ENCODE data around the gene NTF4. TPM values are rescaled to one million over a fixed set of nuclear protein-coding genes. Genes with fewer than 3 reads are reported as not detected.

The NTF4 gene
- polyA plus RNA-seq, 1 of the 3 experiments (the other 2 are of a cell fraction): 0.66 TPM

DNA sequence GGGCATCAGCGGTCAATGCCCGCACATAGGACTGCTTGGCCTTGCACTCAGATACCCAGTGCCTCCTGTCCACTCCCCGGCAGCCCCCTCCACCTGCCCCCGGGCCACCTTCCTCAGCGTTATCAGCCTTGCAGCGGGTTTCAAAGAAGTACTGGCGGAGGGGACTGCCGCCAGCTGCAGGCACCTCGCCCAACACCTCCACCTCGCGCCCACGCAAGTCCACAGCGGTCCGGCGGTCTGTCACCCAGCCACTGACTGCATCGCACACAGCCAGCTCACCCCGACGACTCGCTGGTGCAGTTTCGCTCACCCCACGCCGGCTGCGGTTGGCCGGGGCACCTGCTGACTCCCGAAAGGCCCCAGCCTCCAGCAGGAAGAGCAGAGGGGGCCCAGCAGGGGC lies 3.2 kb downstream of the NTF4 start (continued):
- TF ChIP-seq, protein P1, sequence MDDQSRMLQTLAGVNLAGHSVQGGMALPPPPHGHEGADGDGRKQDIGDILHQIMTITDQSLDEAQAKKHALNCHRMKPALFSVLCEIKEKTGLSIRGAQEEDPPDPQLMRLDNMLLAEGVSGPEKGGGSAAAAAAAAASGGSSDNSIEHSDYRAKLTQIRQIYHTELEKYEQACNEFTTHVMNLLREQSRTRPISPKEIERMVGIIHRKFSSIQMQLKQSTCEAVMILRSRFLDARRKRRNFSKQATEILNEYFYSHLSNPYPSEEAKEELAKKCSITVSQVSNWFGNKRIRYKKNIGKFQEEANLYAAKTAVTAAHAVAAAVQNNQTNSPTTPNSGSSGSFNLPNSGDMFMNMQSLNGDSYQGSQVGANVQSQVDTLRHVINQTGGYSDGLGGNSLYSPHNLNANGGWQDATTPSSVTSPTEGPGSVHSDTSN (IDR thresholded peaks at IDR 0.05): no peak

- Histone ChIP-seq H3K4me2 (no peak overlapping the region), H3K4me3 (ENCODE audit: low read depth in 2 of 2, low read length in 1 of 2) (no peak overlapping the region), H3K36me3 (replicated peaks in 1 of 2; ENCODE audit: control insufficient read depth in 1 of 2, insufficient read depth in 2 of 2, low read length in 1 of 2) (no peaks in the 10 kb centered on the region), H3K27ac (ENCODE audit: low read depth in 2 of 2, low read length in 1 of 2) (no peak overlapping the region), H3K9ac (no peak overlapping the region), H2AFZ (ENCODE audit: low read depth) (no peak overlapping the region), H3F3A (replicated peaks; ENCODE audit: insufficient read depth) (peaks cover 12% of the 10 kb centered on the region), H4K20me1 (ENCODE audit: insufficient read depth) (no peaks in the 10 kb centered on the region), H3K9me2 (no peaks in the 10 kb centered on the region), H3K79me2 (ENCODE audit: insufficient read depth) (peaks cover 66% of the 10 kb centered on the region), H3K4me1 (ENCODE audit: control insufficient read depth in 1 of 2, insufficient read depth in 2 of 2, low read depth in 1 of 2, low read length in 1 of 2) (peaks cover 0 to 23% of the 10 kb centered on the region in 2 experiments; a peak in 2 of 4 replicates), H3K27me3 (ENCODE audit: insufficient read depth) (no peaks in the 10 kb centered on the region), H3K9me3 (no peaks in the 10 kb centered on the region)
- WGBS (ENCODE audit: low lambda C conversion rate): 100% methylated on average over 1 of the region's 2 CpGs
- DNase-seq: no peak
- TF ChIP-seq TCF12 (IDR thresholded peaks at IDR 0.05) (no peak), FOXM1 (IDR thresholded peaks at IDR 0.05; ENCODE audit: low read depth) (no peak), FOXJ3 (CRISPR knock-in tag; IDR thresholded peaks at IDR 0.05) (no peak), TAF1 (IDR thresholded peaks at IDR 0.05; ENCODE audit: borderline replicate concordance, low read depth, low read length) (no peak)
- CTCF ChIA-PET: interaction anchor here (1.4 to 3.0 kb wide), 4 partner anchors 8 to 147 kb away, joined by 3 to 10 read pairs (median 6); partner anchors contain the start of genes GYS1 and RUVBL2
- POLR2A ChIA-PET: no interaction called here
Measured at GRCh38 chr19:49061000-49061399, 3.6 kb downstream of the NTF4 start.

DNA sequence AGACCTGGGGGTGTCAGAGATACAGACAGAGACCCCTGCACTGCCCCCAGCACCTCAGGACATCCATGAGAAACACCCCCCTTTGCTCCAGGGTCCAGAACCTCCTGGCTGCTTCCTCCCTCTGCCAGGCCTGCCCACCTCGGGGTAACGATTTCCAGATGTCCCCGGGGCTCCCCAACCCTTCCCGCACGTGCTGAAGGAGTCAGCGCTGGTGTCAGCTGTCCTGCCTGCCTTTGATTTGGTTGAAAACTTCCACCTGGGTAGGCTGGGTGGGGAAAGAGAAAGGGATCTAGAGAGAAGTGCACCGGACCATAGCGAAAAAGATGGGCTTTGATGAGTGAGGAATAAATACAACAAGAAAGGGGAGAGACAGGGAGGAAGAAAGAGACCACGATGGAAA lies 5.6 kb downstream of the NTF4 start:
- ChIA-PET CTCF (interaction anchor here (0.7 to 3.0 kb wide), 6 partner anchors 13 to 140 kb away, joined by 3 to 10 read pairs (median 4); partner anchors contain the start of genes GYS1 and RUVBL2), POLR2A (no interaction called here)
- Histone ChIP-seq H3K4me3 (ENCODE audit: low read depth in 2 of 2, low read length in 1 of 2) (no peak overlapping the region), H3K27me3 (ENCODE audit: insufficient read depth) (no peaks in the 10 kb centered on the region), H3K36me3 (replicated peaks in 1 of 2; ENCODE audit: control insufficient read depth in 1 of 2, insufficient read depth in 2 of 2, low read length in 1 of 2) (no peaks in the 10 kb centered on the region), H3K79me2 (ENCODE audit: insufficient read depth) (peaks cover 64% of the 10 kb centered on the region), H3K4me2 (no peak overlapping the region), H3F3A (replicated peaks; ENCODE audit: insufficient read depth) (peaks cover 9% of the 10 kb centered on the region), H3K9ac (no peak overlapping the region), H3K9me2 (no peaks in the 10 kb centered on the region), H3K9me3 (no peaks in the 10 kb centered on the region), H3K27ac (ENCODE audit: low read depth in 2 of 2, low read length in 1 of 2) (no peak overlapping the region), H2AFZ (ENCODE audit: low read depth) (no peak overlapping the region), H4K20me1 (ENCODE audit: insufficient read depth) (no peaks in the 10 kb centered on the region), H3K4me1 (ENCODE audit: control insufficient read depth in 1 of 2, insufficient read depth in 2 of 2, low read depth in 1 of 2, low read length in 1 of 2) (peaks cover 0 to 15% of the 10 kb centered on the region in 2 experiments; a peak in 2 of 4 replicates)
- peak; percentile 61 for DNase-seq
- WGBS (ENCODE audit: low lambda C conversion rate): 55% methylated on average over 9 of the region's 9 CpGs
- TF ChIP-seq POLR2AphosphoS5 (IDR thresholded peaks at IDR 0.05; ENCODE audit: low read depth, low read length) (no peak), MXI1 (IDR thresholded peaks at IDR 0.05; ENCODE audit: low read depth, low read length) (0 out of 2 replicates have a peak, but pooled peaks have one; percentile 25), TCF12 (IDR thresholded peaks at IDR 0.05) (peak; percentile 52; the same call in 1 of the 2 replicates)

DNA sequence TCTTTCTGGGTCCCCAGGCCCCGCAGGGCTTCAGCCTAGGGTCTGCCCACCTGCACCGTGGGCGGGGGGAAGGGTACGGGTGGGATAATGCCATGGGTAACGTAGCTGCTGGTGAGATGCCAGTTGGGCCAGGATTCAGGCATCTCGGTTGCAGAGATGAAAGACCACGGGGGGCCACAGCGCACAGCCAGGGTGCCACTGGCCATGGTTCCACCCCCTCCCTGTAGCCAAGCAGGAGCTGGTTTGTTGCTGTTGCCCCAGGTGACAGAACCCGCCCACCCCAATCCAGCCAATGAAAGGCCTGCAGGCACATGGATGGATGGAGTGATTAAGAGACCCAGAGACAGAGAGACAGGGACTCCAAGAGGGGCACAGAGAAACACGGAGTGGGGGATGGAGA lies 6.1 kb downstream of the NTF4 start:
- Histone ChIP-seq H3K36me3 (replicated peaks in 1 of 2; ENCODE audit: control insufficient read depth in 1 of 2, insufficient read depth in 2 of 2, low read length in 1 of 2) (no peaks in the 10 kb centered on the region), H3K9ac (no peak overlapping the region), H3K4me1 (ENCODE audit: control insufficient read depth in 1 of 2, insufficient read depth in 2 of 2, low read depth in 1 of 2, low read length in 1 of 2) (peaks cover 0 to 15% of the 10 kb centered on the region in 2 experiments; a peak in 2 of 4 replicates), H3K4me2 (peak overlapping the region; percentile 93), H3K9me3 (no peaks in the 10 kb centered on the region), H3K9me2 (no peaks in the 10 kb centered on the region), H2AFZ (ENCODE audit: low read depth) (no peak overlapping the region), H3F3A (replicated peaks; ENCODE audit: insufficient read depth) (peaks cover 9% of the 10 kb centered on the region), H3K27ac (ENCODE audit: low read depth in 2 of 2, low read length in 1 of 2) (no peak overlapping the region), H4K20me1 (ENCODE audit: insufficient read depth) (no peaks in the 10 kb centered on the region), H3K27me3 (ENCODE audit: insufficient read depth) (no peaks in the 10 kb centered on the region), H3K79me2 (ENCODE audit: insufficient read depth) (peaks cover 59% of the 10 kb centered on the region), H3K4me3 (ENCODE audit: low read depth in 2 of 2, low read length in 1 of 2) (no peak overlapping the region)
- ChIA-PET CTCF (interaction anchor here (0.8 to 3.2 kb wide), 12 partner anchors 9 to 263 kb away, joined by 3 to 13 read pairs (median 4); partner anchors contain the start of genes GYS1 and RUVBL2), POLR2A (no interaction called here)
- TF ChIP-seq, protein P1 (IDR thresholded peaks at IDR 0.05): no peak
- TF ChIP-seq RCOR1 (IDR thresholded peaks at IDR 0.05; ENCODE audit: low read length) (no peak), NFIC (IDR thresholded peaks at IDR 0.05; ENCODE audit: borderline replicate concordance) (no peak), POLR2AphosphoS5 (IDR thresholded peaks at IDR 0.05; ENCODE audit: low read depth, low read length) (no peak), EP300 (IDR thresholded peaks at IDR 0.05; ENCODE audit: borderline replicate concordance in 1 of 2, low read depth in 1 of 2, low read length in 1 of 2) (no peak), TCF12 (IDR thresholded peaks at IDR 0.05) (no peak), CHD2 (IDR thresholded peaks at IDR 0.05; ENCODE audit: low read length, partially characterized antibody) (no peak), JUND (IDR thresholded peaks at IDR 0.05) (no peak), SMC3 (IDR thresholded peaks at IDR 0.05; ENCODE audit: low read depth, low read length) (no peak), USF1 (IDR thresholded peaks at IDR 0.05; ENCODE audit: borderline replicate concordance, low read depth) (no peak), TAF1 (IDR thresholded peaks at IDR 0.05; ENCODE audit: borderline replicate concordance, low read depth, low read length) (no peak), MXI1 (IDR thresholded peaks at IDR 0.05; ENCODE audit: low read depth, low read length) (no peak), FOXJ3 (CRISPR knock-in tag; IDR thresholded peaks at IDR 0.05) (no peak), ELF1 (IDR thresholded peaks at IDR 0.05) (no peak)
- peak; percentile 66 for DNase-seq
- 87% methylated on average over 10 of the region's 10 CpGs for WGBS (ENCODE audit: low lambda C conversion rate)

All from SK-N-SH (cell line).